SK-N-SH (cell line): ENCODE measurements around the gene GPRC5B. TPM values are rescaled to one million over a fixed set of nuclear protein-coding genes. Genes with fewer than 3 reads are reported as not detected.

Source experiments
- CTCF ChIA-PET: fragments of 300-600, 350-600 bp; formaldehyde crosslinking; extraction: SDS; loops from one replicate; lab custom pipeline; 2021; lab: Yijun Ruan, JAX
- POLR2A ChIA-PET: fragments of 350-600 bp; sonication (Branson Sonifier 250); formaldehyde crosslinking; extraction: SDS; loops from one replicate; lab custom pipeline; 2020; ENCODE audit warnings: antibody characterized with exemption, inconsistent platforms; lab: Yijun Ruan, JAX
- DNase-seq: peaks from one replicate; pipeline ENCODE4 v3.0.0; 2012
- H2AFZ ChIP-seq: fragments of 200-600 bp; sonication (generic); 2 replicates; pipeline ENCODE4 v1.8.1; 2016; ENCODE audit warnings: antibody characterized with exemption, mild to moderate bottlenecking, low read depth
- H3F3A ChIP-seq: fragments of 200-600 bp; sonication (generic); replicated peaks from 2 replicates; pipeline ENCODE3; 2016; ENCODE audit warnings: antibody characterized with exemption, mild to moderate bottlenecking; ENCODE audit not compliant: insufficient read depth
- H3K27ac ChIP-seq, 2 experiments: fragments of 200-500 bp in 1 of 2; fragments of 200-600 bp in 1 of 2; sonication (Bioruptor generic) in 1 of 2; sonication (generic), shearing (Covaris generic) in 1 of 2; 2 replicates each; pipeline versions ENCODE4 v1.5.1 to v1.6.1; 2014 to 2016; ENCODE audit warnings: low read depth in 2 of 2, inconsistent platforms in 1 of 2, low read length in 1 of 2, mild to moderate bottlenecking in 1 of 2, mixed read lengths in 1 of 2
- H3K27me3 ChIP-seq: fragments of 200-600 bp; sonication (generic), shearing (Covaris generic); 2 replicates; pipeline ENCODE4 v1.6.1; 2016; ENCODE audit warnings: mixed run types; ENCODE audit not compliant: insufficient read depth
- H3K36me3 ChIP-seq, 2 experiments: fragments of 200-500 bp in 1 of 2; fragments of 200-600 bp in 1 of 2; sonication (Bioruptor generic) in 1 of 2; sonication (generic) in 1 of 2; replicated peaks in 1 of 2; 2 replicates each; pipeline versions ENCODE3 to v1.5.1; 2014 to 2016; ENCODE audit warnings: low read length in 1 of 2, mild to moderate bottlenecking in 1 of 2; ENCODE audit not compliant: insufficient read depth in 2 of 2, control insufficient read depth in 1 of 2
- H3K4me1 ChIP-seq, 2 experiments: fragments of 200-500 bp in 1 of 2; fragments of 200-600 bp in 1 of 2; sonication (Bioruptor generic) in 1 of 2; sonication (generic), shearing (Covaris generic) in 1 of 2; 2 replicates each; pipeline versions ENCODE4 v1.5.1 to v1.6.1; 2014 to 2016; ENCODE audit warnings: low read depth in 1 of 2, low read length in 1 of 2, mixed run types in 1 of 2; ENCODE audit not compliant: insufficient read depth in 2 of 2, control insufficient read depth in 1 of 2
- H3K4me2 ChIP-seq: fragments of 200-600 bp; sonication (generic), shearing (Covaris generic); 2 replicates; pipeline ENCODE4 v1.6.1; 2017; ENCODE audit warnings: mixed run types
- H3K4me3 ChIP-seq, 2 experiments: fragments of 200-500 bp in 1 of 2; fragments of 200-600 bp in 1 of 2; sonication (Bioruptor generic) in 1 of 2; sonication (generic), shearing (Covaris generic) in 1 of 2; 2 replicates each; pipeline versions ENCODE4 v1.5.1 to v1.8.1; 2014 to 2016; ENCODE audit warnings: low read depth in 2 of 2, inconsistent platforms in 1 of 2, low read length in 1 of 2, mild to moderate bottlenecking in 1 of 2, mixed read lengths in 1 of 2, moderate library complexity in 1 of 2
- H3K79me2 ChIP-seq: fragments of 200-600 bp; sonication (generic); 2 replicates; pipeline ENCODE4 v1.8.1; 2017; ENCODE audit warnings: mild to moderate bottlenecking; ENCODE audit not compliant: insufficient read depth
- H3K9ac ChIP-seq: fragments of 200-600 bp; sonication (generic); 2 replicates; pipeline ENCODE4 v1.6.1; 2017; ENCODE audit warnings: mixed run types
- H3K9me2 ChIP-seq: fragments of 200-600 bp; sonication (generic); 2 replicates; pipeline ENCODE4 v1.6.1; 2017; ENCODE audit warnings: mixed run types
- H3K9me3 ChIP-seq: fragments of 200-600 bp; sonication (generic); 2 replicates; pipeline ENCODE4 v1.6.1; 2017; ENCODE audit warnings: mixed run types, mild to moderate bottlenecking, moderate library complexity
- H4K20me1 ChIP-seq: fragments of 200-600 bp; sonication (generic); 2 replicates; pipeline ENCODE4 v1.6.1; 2017; ENCODE audit warnings: mild to moderate bottlenecking, mixed run types; ENCODE audit not compliant: insufficient read depth
- CHD2 ChIP-seq: fragments of 150-350 bp; IDR thresholded peaks from 2 replicates; pipeline ENCODE4 v1.6.1; 2018; ENCODE audit warnings: low read length; ENCODE audit not compliant: partially characterized antibody
- ELF1 ChIP-seq: IDR thresholded peaks from 2 replicates; pipeline ENCODE4 v1.4.0; 2012
- EP300 ChIP-seq, 2 experiments: IDR thresholded peaks; 2 replicates each; pipeline versions ENCODE4 v1.4.0 to v1.6.1; 2012; ENCODE audit warnings: borderline replicate concordance in 1 of 2, low read depth in 1 of 2, low read length in 1 of 2
- EZH2phosphoT487 ChIP-seq: fragments of 200-600 bp; sonication (generic); IDR thresholded peaks from 2 replicates; pipeline ENCODE4 v1.6.1; 2017; ENCODE audit warnings: low read depth, mixed run types, mild to moderate bottlenecking, antibody characterized with exemption, moderate library complexity, borderline replicate concordance
- GATA2 ChIP-seq: sonication (generic); formaldehyde crosslinking; IDR thresholded peaks from 2 replicates; pipeline ENCODE4 v1.5.0; 2020; ENCODE audit warnings: mild to moderate bottlenecking, missing genetic modification reagents
- JUND ChIP-seq: IDR thresholded peaks from 2 replicates; pipeline ENCODE4 v1.4.0; 2012
- MXI1 ChIP-seq: IDR thresholded peaks from 2 replicates; pipeline ENCODE4 v1.6.1; 2012; ENCODE audit warnings: mild to moderate bottlenecking, low read depth, low read length, improper control_type of control experiment
- NFIC ChIP-seq: IDR thresholded peaks from 2 replicates; pipeline ENCODE4 v1.4.0; 2012; ENCODE audit warnings: borderline replicate concordance
- POLR2AphosphoS5 ChIP-seq: IDR thresholded peaks from 2 replicates; pipeline ENCODE4 v1.6.1; 2012; ENCODE audit warnings: low read depth, low read length
- RAD21 ChIP-seq: IDR thresholded peaks from 2 replicates; pipeline ENCODE4 v1.6.1; 2012; ENCODE audit warnings: mild to moderate bottlenecking, low read length
- RFX5 ChIP-seq: IDR thresholded peaks from 2 replicates; pipeline ENCODE4 v1.6.1; 2012; ENCODE audit warnings: mild to moderate bottlenecking, improper control_type of control experiment, low read length
- TAF1 ChIP-seq: IDR thresholded peaks from 2 replicates; pipeline ENCODE4 v1.6.1; 2012; ENCODE audit warnings: low read depth, mild to moderate bottlenecking, low read length, moderate library complexity, borderline replicate concordance
- TEAD4 ChIP-seq: IDR thresholded peaks from 2 replicates; pipeline ENCODE4 v1.4.0; 2012; ENCODE audit warnings: mild to moderate bottlenecking, borderline replicate concordance; ENCODE audit not compliant: insufficient read depth
- YY1 ChIP-seq: IDR thresholded peaks from 2 replicates; pipeline ENCODE4 v1.4.0; 2012; ENCODE audit warnings: low read depth, mild to moderate bottlenecking
- WGBS: methylation state at CpG from one replicate; pipeline ENCODE4 v1.1.6; 2017; ENCODE audit warnings: low lambda C conversion rate; 5-methylcytosine and 5-hydroxymethylcytosine counted together
- polyA plus RNA-seq, 3 experiments: library from polyadenylated mRNA; depleted of rRNA; stranded (reverse); fragments of >200 nt; gene quantifications; 2 replicates each; pipeline ENCODE4 v1.2.3, GENCODE V29; 2012
- TF ChIP-seq, protein P1 (sequence below): fragments of 150-350 bp; IDR thresholded peaks from 2 replicates; pipeline ENCODE4 v1.6.1; 2017; ENCODE audit warnings: antibody characterized with exemption, low read length, low read depth, borderline replicate concordance
- TF ChIP-seq, protein P2 (sequence below): fragments of 150-350 bp; IDR thresholded peaks from 2 replicates; pipeline ENCODE4 v1.6.1; 2016; ENCODE audit warnings: mild to moderate bottlenecking, low read depth, low read length
- TF ChIP-seq, protein P3 (sequence below): IDR thresholded peaks from 2 replicates; pipeline ENCODE4 v1.6.1; 2012; ENCODE audit warnings: mild to moderate bottlenecking, low read depth, low read length, moderate library complexity
- TF ChIP-seq, protein P4 (sequence below): fragments of 200-600 bp; sonication (generic); IDR thresholded peaks from 2 replicates; pipeline ENCODE4 v1.6.1; 2017; ENCODE audit warnings: antibody characterized with exemption, mild to moderate bottlenecking, moderate library complexity
- TF ChIP-seq, protein P5 (sequence below): IDR thresholded peaks from 2 replicates; pipeline ENCODE4 v1.4.0; 2012; ENCODE audit warnings: low read depth

Gene GPRC5B
- polyA plus RNA-seq, 1 of the 3 experiments (the other 2 are of a cell fraction): 1.1 TPM

DNA sequence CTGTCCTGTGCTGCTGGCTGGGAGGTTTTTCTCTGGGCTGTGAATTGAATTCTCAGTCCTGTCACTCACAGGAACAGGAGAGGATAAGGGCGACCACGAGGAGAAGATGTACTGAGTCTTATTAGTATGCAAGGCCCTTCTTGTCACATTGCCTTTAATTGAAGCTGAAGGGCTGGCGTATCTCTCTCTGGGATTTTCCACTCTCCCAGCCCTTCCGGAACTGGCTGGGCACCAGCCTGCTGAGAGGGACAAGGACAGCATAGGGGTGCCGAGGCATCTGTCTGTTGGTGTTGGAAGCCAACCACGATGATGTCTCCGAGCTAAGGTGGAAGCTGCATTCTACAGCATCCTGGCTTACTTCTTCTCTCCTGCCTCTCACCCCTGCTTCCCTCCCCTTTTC lies 33.2 kb downstream of the GPRC5B start:
- H3K9me3 ChIP-seq: no peaks in the 10 kb centered on the region
- no peaks in the 10 kb centered on the region for H3F3A ChIP-seq
- no peaks in the 10 kb centered on the region for H3K9me2 ChIP-seq
- TF ChIP-seq GATA2: no peak
- TF ChIP-seq RFX5: no peak
- TF ChIP-seq, protein P1, sequence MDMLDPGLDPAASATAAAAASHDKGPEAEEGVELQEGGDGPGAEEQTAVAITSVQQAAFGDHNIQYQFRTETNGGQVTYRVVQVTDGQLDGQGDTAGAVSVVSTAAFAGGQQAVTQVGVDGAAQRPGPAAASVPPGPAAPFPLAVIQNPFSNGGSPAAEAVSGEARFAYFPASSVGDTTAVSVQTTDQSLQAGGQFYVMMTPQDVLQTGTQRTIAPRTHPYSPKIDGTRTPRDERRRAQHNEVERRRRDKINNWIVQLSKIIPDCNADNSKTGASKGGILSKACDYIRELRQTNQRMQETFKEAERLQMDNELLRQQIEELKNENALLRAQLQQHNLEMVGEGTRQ: no peak
- TF ChIP-seq NFIC: no peak
- no peak for TF ChIP-seq POLR2AphosphoS5
- TF ChIP-seq TEAD4: no peak
- no peak for TF ChIP-seq YY1
- no peak for TF ChIP-seq MXI1
- TF ChIP-seq CHD2: no peak
- no peak for TF ChIP-seq JUND
- TF ChIP-seq EZH2phosphoT487: no peak
- TF ChIP-seq, protein P2, sequence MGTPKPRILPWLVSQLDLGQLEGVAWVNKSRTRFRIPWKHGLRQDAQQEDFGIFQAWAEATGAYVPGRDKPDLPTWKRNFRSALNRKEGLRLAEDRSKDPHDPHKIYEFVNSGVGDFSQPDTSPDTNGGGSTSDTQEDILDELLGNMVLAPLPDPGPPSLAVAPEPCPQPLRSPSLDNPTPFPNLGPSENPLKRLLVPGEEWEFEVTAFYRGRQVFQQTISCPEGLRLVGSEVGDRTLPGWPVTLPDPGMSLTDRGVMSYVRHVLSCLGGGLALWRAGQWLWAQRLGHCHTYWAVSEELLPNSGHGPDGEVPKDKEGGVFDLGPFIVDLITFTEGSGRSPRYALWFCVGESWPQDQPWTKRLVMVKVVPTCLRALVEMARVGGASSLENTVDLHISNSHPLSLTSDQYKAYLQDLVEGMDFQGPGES: no peak
- no peak for TF ChIP-seq RAD21
- TF ChIP-seq EP300 (IDR thresholded peaks at IDR 0.05; ENCODE audit: borderline replicate concordance in 1 of 2, low read depth in 1 of 2, low read length in 1 of 2): no peak
- TF ChIP-seq ELF1: no peak
- TF ChIP-seq, protein P3, sequence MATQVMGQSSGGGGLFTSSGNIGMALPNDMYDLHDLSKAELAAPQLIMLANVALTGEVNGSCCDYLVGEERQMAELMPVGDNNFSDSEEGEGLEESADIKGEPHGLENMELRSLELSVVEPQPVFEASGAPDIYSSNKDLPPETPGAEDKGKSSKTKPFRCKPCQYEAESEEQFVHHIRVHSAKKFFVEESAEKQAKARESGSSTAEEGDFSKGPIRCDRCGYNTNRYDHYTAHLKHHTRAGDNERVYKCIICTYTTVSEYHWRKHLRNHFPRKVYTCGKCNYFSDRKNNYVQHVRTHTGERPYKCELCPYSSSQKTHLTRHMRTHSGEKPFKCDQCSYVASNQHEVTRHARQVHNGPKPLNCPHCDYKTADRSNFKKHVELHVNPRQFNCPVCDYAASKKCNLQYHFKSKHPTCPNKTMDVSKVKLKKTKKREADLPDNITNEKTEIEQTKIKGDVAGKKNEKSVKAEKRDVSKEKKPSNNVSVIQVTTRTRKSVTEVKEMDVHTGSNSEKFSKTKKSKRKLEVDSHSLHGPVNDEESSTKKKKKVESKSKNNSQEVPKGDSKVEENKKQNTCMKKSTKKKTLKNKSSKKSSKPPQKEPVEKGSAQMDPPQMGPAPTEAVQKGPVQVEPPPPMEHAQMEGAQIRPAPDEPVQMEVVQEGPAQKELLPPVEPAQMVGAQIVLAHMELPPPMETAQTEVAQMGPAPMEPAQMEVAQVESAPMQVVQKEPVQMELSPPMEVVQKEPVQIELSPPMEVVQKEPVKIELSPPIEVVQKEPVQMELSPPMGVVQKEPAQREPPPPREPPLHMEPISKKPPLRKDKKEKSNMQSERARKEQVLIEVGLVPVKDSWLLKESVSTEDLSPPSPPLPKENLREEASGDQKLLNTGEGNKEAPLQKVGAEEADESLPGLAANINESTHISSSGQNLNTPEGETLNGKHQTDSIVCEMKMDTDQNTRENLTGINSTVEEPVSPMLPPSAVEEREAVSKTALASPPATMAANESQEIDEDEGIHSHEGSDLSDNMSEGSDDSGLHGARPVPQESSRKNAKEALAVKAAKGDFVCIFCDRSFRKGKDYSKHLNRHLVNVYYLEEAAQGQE: no peak
- no peak for TF ChIP-seq TAF1
- TF ChIP-seq, protein P4, sequence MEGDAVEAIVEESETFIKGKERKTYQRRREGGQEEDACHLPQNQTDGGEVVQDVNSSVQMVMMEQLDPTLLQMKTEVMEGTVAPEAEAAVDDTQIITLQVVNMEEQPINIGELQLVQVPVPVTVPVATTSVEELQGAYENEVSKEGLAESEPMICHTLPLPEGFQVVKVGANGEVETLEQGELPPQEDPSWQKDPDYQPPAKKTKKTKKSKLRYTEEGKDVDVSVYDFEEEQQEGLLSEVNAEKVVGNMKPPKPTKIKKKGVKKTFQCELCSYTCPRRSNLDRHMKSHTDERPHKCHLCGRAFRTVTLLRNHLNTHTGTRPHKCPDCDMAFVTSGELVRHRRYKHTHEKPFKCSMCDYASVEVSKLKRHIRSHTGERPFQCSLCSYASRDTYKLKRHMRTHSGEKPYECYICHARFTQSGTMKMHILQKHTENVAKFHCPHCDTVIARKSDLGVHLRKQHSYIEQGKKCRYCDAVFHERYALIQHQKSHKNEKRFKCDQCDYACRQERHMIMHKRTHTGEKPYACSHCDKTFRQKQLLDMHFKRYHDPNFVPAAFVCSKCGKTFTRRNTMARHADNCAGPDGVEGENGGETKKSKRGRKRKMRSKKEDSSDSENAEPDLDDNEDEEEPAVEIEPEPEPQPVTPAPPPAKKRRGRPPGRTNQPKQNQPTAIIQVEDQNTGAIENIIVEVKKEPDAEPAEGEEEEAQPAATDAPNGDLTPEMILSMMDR: no peak
- TF ChIP-seq, protein P5, sequence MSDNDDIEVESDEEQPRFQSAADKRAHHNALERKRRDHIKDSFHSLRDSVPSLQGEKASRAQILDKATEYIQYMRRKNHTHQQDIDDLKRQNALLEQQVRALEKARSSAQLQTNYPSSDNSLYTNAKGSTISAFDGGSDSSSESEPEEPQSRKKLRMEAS: no peak
- no peak overlapping the region for H3K27ac ChIP-seq
- no peaks in the 10 kb centered on the region; a peak in 1 of 4 replicates for H3K4me1 ChIP-seq
- ChIA-PET CTCF (interaction anchor here (0.7 kb wide), 1 partner anchor 21 kb away, joined by 3 read pairs; no protein-coding TSS in a partner anchor), POLR2A (interaction anchor here (0.7 to 1.0 kb wide), 2 partner anchors 26 to 156 kb away, joined by 3 read pairs; no protein-coding TSS in a partner anchor)
- H3K27me3 ChIP-seq: no peaks in the 10 kb centered on the region
- WGBS: 89% methylated on average over 7 of the region's 7 CpGs
- H3K79me2 ChIP-seq: no peaks in the 10 kb centered on the region
- no peak overlapping the region for H3K9ac ChIP-seq
- no peak overlapping the region for H3K4me3 ChIP-seq
- H3K4me2 ChIP-seq: no peak overlapping the region
- no peak for DNase-seq
- no peaks in the 10 kb centered on the region for H3K36me3 ChIP-seq
- H2AFZ ChIP-seq: no peak overlapping the region
- no peaks in the 10 kb centered on the region for H4K20me1 ChIP-seq
